Fibroblast of pulmonary artery (primary cell): Measurements from ENCODE around the gene CD81.
A peak's percentile ranks its signal among the peaks of the same experiment; 100 is the strongest.

Experiments used
- DNase-seq: peaks from one replicate; pipeline ENCODE4 v3.0.0-alpha.2; 2010; ENCODE audit warnings: low read depth
- H3K4me3 ChIP-seq: replicated peaks from 2 replicates; pipeline ENCODE4 v1.5.1; 2011; ENCODE audit warnings: low read depth, mild to moderate bottlenecking, control low read depth, low read length, moderate library complexity
- CTCF ChIP-seq: IDR thresholded peaks from 2 replicates; pipeline ENCODE4 v1.5.1; 2011; ENCODE audit warnings: mild to moderate bottlenecking, control low read depth, low read length, inconsistent platforms; ENCODE audit errors: missing control alignments

The CD81 gene

GRCh38 chr11:2382936-2383851 is 6.1 kb downstream of the CD81 start:
- no peak overlapping the region for H3K4me3 ChIP-seq
- TF ChIP-seq CTCF, result no peak
- DNase-seq, result peak; percentile 42

- no peak for DNase-seq
- no peak overlapping the region for H3K4me3 ChIP-seq
- TF ChIP-seq CTCF, result no peak
These were observed 7.0 kb downstream of the CD81 start for GRCh38 chr11:2383852-2384804.

GRCh38 chr11:2385156-2386151 is 8.3 kb downstream of the CD81 start:
- no peak overlapping the region for H3K4me3 ChIP-seq
- DNase-seq, result no peak
- TF ChIP-seq CTCF, result no peak

GRCh38 chr11:2386591-2386990 is 9.5 kb downstream of the CD81 start:
- H3K4me3 ChIP-seq, result no peak overlapping the region
- no peak for DNase-seq
- no peak for TF ChIP-seq CTCF

- no peak for TF ChIP-seq CTCF
- peak; percentile 31 for DNase-seq
- H3K4me3 ChIP-seq, result no peak overlapping the region
These were observed 10.3 kb downstream of the CD81 start for GRCh38 chr11:2387266-2387987.
